Naive B cell (primary cell): Measurements from ENCODE around the gene PLA2G2A. TPM values are rescaled to one million over a fixed set of nuclear protein-coding genes. Genes with fewer than 3 reads are reported as not detected.

Experiments used
- ATAC-seq, 2 donors: fragments of 150-1000 bp; cut with Tn5 transposase; 2 replicates each; pipeline ENCODE4 v1.10.0; 2021; ENCODE audit warnings: low read depth in 2 of 2, mild to moderate bottlenecking in 2 of 2, moderate library complexity in 2 of 2
- DNase-seq: peaks from one replicate; pipeline ENCODE4 v3.0.0; 2022
- H3K27ac Mint-ChIP-seq, 6 donors: one replicate each; pipeline ENCODE4 v1.8.0; 2020 to 2022; ENCODE audit warnings: mild to moderate bottlenecking in 6 of 6, mixed read lengths in 6 of 6, moderate library complexity in 5 of 6, inconsistent platforms in 2 of 6
- H3K27me3 Mint-ChIP-seq, 3 donors: one replicate each; pipeline ENCODE4 v1.8.0; 2021 to 2022; ENCODE audit warnings: mixed read lengths in 3 of 3, mild to moderate bottlenecking in 1 of 3
- H3K36me3 Mint-ChIP-seq, 2 donors: one replicate each; pipeline ENCODE4 v1.8.0; 2020 to 2022; ENCODE audit warnings: mixed read lengths in 2 of 2, inconsistent platforms in 1 of 2, mild to moderate bottlenecking in 1 of 2
- H3K4me1 Mint-ChIP-seq, 3 donors: one replicate each; pipeline ENCODE4 v1.8.0; 2020 to 2022; ENCODE audit warnings: mixed read lengths in 3 of 3, inconsistent platforms in 1 of 3, mild to moderate bottlenecking in 1 of 3, moderate library complexity in 1 of 3
- H3K4me3 Mint-ChIP-seq, 8 donors: one replicate each; pipeline ENCODE4 v1.8.0; 2020 to 2022; ENCODE audit warnings: mild to moderate bottlenecking in 8 of 8, mixed read lengths in 8 of 8, moderate library complexity in 8 of 8, inconsistent platforms in 2 of 8
- H3K9me3 Mint-ChIP-seq, 7 donors: one replicate each; pipeline ENCODE4 v1.8.0; 2020 to 2022; ENCODE audit warnings: mixed read lengths in 7 of 7, mild to moderate bottlenecking in 5 of 7, inconsistent platforms in 2 of 7, moderate library complexity in 1 of 7
- polyA plus RNA-seq, 6 donors: library from polyadenylated mRNA; unstranded; fragments of 300-500 nt; fragmentation: Illumina TruSeq; gene quantifications; one replicate each; pipeline ENCODE4 v1.2.3, GENCODE V29; 2021; ENCODE audit warnings: low read depth in 6 of 6

PLA2G2A gene
- polyA plus RNA-seq, 6 donors from 2014 or later: not detected

DNA sequence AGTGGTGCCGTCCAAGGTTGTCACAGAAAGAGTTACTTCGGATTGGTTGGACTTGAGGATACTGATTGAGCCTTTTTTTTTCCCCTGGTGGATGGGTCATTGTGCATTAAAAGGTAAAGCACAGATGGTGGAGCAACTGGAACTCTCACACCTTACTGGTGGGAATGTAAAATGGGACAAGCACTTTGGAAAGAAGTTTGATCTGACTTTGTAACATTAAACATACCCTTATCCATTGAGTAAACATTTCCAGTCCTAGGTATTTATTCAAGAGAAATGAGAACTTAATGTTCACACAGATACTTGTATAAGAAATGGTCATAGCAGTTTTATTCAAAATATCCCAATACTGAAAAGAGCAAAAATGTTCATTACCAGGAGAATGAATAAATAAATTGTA, 14.9 kb downstream of the PLA2G2A start:
- peaks cover 41 to 66% (median 54%) of the 10 kb centered on the region in 3 donors for H3K27me3 Mint-ChIP-seq
- no peak overlapping the region for H3K4me3 Mint-ChIP-seq
- H3K4me1 Mint-ChIP-seq: peaks cover 9 to 15% (median 10%) of the 10 kb centered on the region in 3 donors
- ATAC-seq (no peak), DNase-seq (no peak)
- H3K27ac Mint-ChIP-seq: no peak overlapping the region
- H3K9me3 Mint-ChIP-seq: peaks cover 3 to 22% (median 8%) of the 10 kb centered on the region in 7 donors
- H3K36me3 Mint-ChIP-seq: peaks cover 0 to 25% of the 10 kb centered on the region in 2 donors

DNA sequence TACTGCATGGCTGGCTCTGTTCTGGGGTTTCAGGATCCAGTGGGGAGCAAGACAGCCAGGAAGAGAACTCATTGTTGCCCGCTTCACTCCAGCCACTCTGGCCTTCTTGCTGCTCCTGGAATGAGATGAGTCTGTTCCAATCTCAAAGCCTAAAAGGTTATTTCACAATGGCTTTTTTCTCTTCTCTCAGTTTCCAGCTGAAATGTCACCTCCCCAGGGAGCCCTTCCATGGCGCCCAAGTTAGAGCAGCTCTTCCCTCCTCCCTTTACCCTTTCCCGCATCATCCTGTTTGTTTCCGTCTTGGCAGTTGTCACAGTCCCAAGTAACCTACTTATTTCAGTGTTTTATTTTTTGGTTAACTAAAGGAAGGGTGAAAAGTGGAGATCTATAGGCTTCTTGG, 15.8 kb downstream of the PLA2G2A start:
- Mint-ChIP-seq H3K9me3 (peaks cover 3 to 22% (median 8%) of the 10 kb centered on the region in 7 donors), H3K27me3 (peaks cover 38 to 61% (median 51%) of the 10 kb centered on the region in 3 donors), H3K27ac (peak overlapping the region in 1 of 6 donors; percentile 47), H3K4me1 (peaks cover 9 to 15% (median 10%) of the 10 kb centered on the region in 3 donors), H3K36me3 (peaks cover 0 to 25% of the 10 kb centered on the region in 2 donors), H3K4me3 (no peak overlapping the region)
- DNase-seq (no peak), ATAC-seq (no peak)

DNA sequence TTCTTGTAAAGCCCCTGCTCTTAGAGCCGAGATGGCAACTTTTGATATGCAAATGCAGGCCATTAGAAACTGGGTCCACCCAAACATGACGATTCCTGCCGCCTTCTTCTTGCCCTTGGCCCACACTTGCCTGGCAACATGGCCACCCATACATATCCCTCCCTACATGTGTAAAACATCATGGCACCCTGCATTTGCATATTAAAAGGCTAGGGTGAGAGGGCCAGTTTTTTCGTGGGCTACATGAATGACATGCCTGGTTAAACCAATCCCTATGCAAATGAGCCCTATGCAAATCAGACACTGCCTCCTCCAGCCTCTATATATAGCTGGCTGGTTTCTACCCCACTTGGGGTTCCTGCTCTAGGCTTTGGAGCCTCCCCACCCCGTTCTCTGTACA, 18.8 kb downstream of the PLA2G2A start:
- H3K4me1 Mint-ChIP-seq: peaks cover 9 to 15% (median 13%) of the 10 kb centered on the region in 3 donors
- H3K4me3 Mint-ChIP-seq: peak overlapping the region in 1 of 8 donors; percentile 42
- H3K9me3 Mint-ChIP-seq: peaks cover 2 to 22% (median 8%) of the 10 kb centered on the region in 7 donors
- peaks cover 0 to 25% of the 10 kb centered on the region in 2 donors for H3K36me3 Mint-ChIP-seq
- H3K27ac Mint-ChIP-seq: peak overlapping the region in 1 of 6 donors; percentile 84
- ATAC-seq (peak; percentile 44 to 56), DNase-seq (no peak)
- peaks cover 40 to 61% (median 49%) of the 10 kb centered on the region in 3 donors for H3K27me3 Mint-ChIP-seq

DNA sequence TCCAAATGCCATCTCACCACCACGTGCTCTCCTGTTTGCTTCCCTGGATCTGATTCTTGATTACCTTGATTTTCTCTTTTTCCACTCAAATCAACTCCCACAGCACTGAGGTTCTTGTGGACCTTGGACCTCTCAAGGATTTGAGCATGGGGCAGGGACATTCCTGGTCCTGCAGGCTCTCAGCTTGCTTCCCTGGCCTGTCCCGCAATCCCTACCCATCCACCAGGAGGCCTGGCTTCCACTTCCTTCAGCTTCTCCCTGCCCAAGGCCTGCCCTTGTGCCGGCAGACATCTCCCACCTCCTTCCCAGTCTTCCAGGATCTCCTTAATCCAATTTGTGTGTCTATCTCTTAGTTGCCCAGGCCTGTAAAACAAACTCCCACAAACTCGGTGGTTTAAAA, 21.6 kb downstream of the PLA2G2A start:
- H3K9me3 Mint-ChIP-seq: peaks cover 6 to 26% (median 10%) of the 10 kb centered on the region in 7 donors
- H3K36me3 Mint-ChIP-seq: peaks cover 4 to 21% of the 10 kb centered on the region in 2 donors
- peaks cover 9 to 15% (median 10%) of the 10 kb centered on the region in 3 donors for H3K4me1 Mint-ChIP-seq
- ATAC-seq: no peak
- H3K27ac Mint-ChIP-seq: no peak overlapping the region
- H3K4me3 Mint-ChIP-seq: no peak overlapping the region
- no peak for DNase-seq
- H3K27me3 Mint-ChIP-seq: peaks cover 33 to 59% (median 48%) of the 10 kb centered on the region in 3 donors

DNA sequence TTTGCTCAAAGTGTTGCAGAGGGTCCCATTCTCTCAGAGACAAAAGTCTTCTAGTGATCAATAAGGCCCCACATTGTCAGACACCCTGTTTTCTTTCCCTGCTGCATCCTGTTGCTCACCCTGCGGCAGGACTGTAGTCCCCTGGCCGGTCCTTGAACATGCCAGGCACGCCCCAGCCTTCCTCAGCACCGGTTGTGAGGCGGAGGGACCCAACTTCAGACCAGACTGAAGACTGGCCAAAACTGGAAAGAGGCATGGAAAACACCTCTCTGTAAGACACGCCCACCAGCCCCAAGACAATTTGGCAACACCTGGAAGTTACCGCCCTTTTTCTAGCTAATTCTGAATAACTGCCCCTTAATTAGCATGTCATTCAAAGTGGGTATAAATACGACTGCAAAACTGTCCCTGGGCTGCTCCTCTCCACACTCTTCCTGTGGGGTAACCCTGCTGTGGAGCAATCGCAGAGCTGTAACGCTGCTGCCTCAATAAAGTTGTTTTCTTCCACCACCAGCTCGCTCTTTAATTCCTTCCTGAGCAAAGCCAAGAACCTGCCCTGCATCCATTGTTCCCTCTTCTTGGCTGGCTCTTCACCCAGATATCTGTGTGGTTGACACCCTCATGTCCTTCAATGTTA, 23.8 kb downstream of the PLA2G2A start:
- H3K27me3 Mint-ChIP-seq: peaks cover 27 to 55% (median 49%) of the 10 kb centered on the region in 3 donors
- ATAC-seq (no peak), DNase-seq (no peak)
- peaks cover 4 to 16% of the 10 kb centered on the region in 2 donors for H3K36me3 Mint-ChIP-seq
- H3K27ac Mint-ChIP-seq: no peak overlapping the region
- H3K4me1 Mint-ChIP-seq: peaks cover 4 to 6% (median 6%) of the 10 kb centered on the region in 3 donors
- peaks cover 3 to 24% (median 6%) of the 10 kb centered on the region in 7 donors for H3K9me3 Mint-ChIP-seq
- no peak overlapping the region for H3K4me3 Mint-ChIP-seq

DNA sequence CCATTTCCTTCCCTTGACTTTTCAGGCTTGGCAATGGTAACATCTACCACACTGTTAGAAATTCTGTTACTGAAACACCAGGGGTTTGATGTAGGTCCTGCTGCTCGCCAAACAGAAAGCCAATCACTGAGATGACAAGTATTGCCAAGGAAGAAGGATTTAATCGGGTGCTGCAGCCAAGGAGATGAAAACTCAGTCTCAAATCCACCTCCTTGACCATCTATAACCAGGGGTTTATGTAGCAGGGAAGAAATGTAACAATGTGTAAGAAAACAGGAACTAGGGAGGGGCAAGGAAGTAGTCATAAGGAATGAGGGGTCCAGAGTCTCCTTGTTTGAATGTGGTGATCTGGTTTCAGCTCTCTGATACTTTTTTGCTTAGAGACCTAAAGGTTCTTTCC, 25.4 kb downstream of the PLA2G2A start:
- Mint-ChIP-seq H3K27ac (no peak overlapping the region), H3K27me3 (peaks cover 28 to 62% (median 49%) of the 10 kb centered on the region in 3 donors), H3K9me3 (peaks cover 3 to 24% (median 6%) of the 10 kb centered on the region in 7 donors), H3K4me3 (no peak overlapping the region), H3K4me1 (peaks cover 0 to 3% (median 0%) of the 10 kb centered on the region in 3 donors), H3K36me3 (peaks cover 4 to 16% of the 10 kb centered on the region in 2 donors)
- ATAC-seq (no peak), DNase-seq (no peak)

DNA sequence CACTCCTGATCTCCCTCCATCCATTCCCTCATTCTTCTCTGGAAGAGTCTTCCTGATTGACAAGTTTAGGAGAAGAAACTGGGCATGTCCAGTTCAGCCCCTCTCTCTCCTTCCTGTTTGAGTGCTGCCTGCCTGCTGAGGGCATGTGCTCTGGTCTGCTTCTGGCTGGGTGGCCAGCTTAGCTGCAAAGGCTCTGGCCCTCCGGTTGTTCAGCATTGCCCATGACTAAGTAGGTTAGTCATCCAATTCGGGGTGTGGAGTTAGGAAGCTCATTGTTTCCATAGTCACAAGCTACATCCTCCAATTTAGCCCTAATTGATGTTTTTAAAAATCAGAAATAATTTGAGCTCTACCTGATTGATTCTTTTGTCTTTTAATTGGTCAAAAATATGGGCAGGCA, 30.4 kb downstream of the PLA2G2A start:
- Mint-ChIP-seq H3K4me3 (peak overlapping the region in 1 of 8 donors; percentile 60), H3K9me3 (peaks cover 0 to 16% (median 4%) of the 10 kb centered on the region in 7 donors), H3K36me3 (peaks cover 4 to 16% of the 10 kb centered on the region in 2 donors), H3K27ac (no peak overlapping the region), H3K27me3 (peaks cover 30 to 58% (median 53%) of the 10 kb centered on the region in 3 donors), H3K4me1 (no peaks in the 10 kb centered on the region)
- no peak for ATAC-seq
- DNase-seq: no peak

DNA sequence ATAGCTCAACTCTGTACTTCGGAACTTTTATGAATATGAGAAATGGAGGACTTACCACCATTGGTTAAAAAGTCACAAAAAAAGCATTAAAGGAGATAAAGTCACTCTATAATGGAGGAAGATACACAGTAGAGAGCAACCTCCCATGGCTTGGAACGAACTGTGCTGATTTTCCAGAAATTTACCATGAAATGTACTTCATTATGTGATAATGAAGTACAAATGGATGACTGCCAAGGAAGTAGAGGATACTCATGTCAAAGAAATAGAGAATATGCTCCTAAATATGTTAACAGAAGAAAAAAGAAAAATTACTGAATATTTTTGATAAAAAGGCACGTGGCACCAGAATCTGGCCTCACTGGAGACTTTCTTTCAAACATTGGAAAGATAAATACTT, 32.4 kb downstream of the PLA2G2A start:
- peaks cover 0 to 4% (median 0%) of the 10 kb centered on the region in 7 donors for H3K9me3 Mint-ChIP-seq
- no peak overlapping the region for H3K4me3 Mint-ChIP-seq
- peaks cover 30 to 42% (median 34%) of the 10 kb centered on the region in 3 donors for H3K27me3 Mint-ChIP-seq
- ATAC-seq (no peak), DNase-seq (no peak)
- no peaks in the 10 kb centered on the region for H3K36me3 Mint-ChIP-seq
- H3K4me1 Mint-ChIP-seq: no peaks in the 10 kb centered on the region
- H3K27ac Mint-ChIP-seq: no peak overlapping the region

DNA sequence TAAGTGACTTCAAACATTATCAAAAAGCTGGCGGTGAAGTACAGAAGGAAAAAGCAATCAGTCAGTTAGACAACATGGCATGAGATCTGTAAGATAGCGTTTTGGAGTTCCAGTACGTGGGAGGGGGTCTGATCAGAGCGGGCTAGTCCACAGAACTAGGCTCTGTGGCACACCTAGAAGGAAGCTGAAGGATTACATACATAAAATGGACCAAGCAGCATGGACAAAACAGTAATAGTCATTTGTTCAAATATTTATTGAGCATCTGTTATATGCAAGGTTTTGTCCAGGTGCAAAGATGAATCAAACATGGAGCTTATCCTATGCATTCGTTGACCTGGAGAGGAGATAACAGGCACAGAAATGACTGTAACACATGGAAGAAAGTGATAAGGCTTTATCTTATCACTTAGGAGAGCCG, 33.1 kb downstream of the PLA2G2A start:
- Mint-ChIP-seq H3K4me1 (no peaks in the 10 kb centered on the region), H3K27me3 (peaks cover 30 to 41% (median 30%) of the 10 kb centered on the region in 3 donors), H3K9me3 (peaks cover 0 to 4% (median 0%) of the 10 kb centered on the region in 7 donors), H3K27ac (no peak overlapping the region), H3K36me3 (no peaks in the 10 kb centered on the region), H3K4me3 (no peak overlapping the region)
- DNase-seq (no peak), ATAC-seq (no peak)

DNA sequence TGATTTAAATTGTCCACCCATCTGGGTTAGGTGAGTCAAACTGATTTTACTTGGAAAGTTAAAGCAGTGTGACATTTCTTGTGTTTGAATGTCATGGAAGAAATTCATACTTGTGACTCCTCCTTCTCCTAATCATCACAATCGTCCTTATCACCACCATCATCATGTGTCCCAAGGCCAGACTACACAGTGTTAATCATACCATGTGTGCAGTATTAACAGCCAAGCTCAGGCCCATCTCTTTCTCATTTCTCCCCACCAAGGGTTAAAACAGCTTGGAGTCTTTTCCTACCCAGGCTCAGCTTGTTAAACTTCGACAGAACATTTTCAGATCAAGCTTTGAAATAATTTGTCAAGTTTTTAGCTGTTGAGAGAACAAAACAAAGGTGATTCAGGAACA, 33.5 kb downstream of the PLA2G2A start:
- H3K4me3 Mint-ChIP-seq: no peak overlapping the region
- no peak for DNase-seq
- H3K36me3 Mint-ChIP-seq: no peaks in the 10 kb centered on the region
- H3K27ac Mint-ChIP-seq: no peak overlapping the region
- H3K27me3 Mint-ChIP-seq: peaks cover 30 to 41% (median 35%) of the 10 kb centered on the region in 3 donors
- no peaks in the 10 kb centered on the region for H3K4me1 Mint-ChIP-seq
- peaks cover 0 to 4% (median 0%) of the 10 kb centered on the region in 7 donors for H3K9me3 Mint-ChIP-seq
- ATAC-seq: no peak

DNA sequence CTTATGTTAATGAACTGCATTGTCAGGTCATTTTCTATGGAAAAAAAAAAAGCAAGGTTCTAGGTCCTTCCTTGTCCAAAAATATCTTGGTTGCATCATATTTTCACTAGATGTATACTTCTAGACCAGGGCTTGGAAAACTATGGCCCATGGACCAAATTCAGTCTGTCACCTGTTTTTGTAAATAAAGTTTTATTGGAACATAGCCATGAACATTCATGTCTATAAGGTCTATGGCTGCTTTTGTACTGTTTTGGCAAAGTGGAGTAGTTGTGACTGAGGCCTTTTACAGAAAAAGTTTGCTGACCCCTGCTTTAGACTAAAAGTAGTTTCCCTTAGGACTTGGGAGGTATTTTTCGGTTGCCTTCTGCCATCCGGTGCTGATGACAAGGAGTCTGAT, 36.8 kb downstream of the PLA2G2A start:
- H3K4me1 Mint-ChIP-seq: peaks cover 0 to 3% (median 0%) of the 10 kb centered on the region in 3 donors
- H3K9me3 Mint-ChIP-seq: peaks cover 0 to 4% (median 0%) of the 10 kb centered on the region in 7 donors
- H3K27ac Mint-ChIP-seq: no peak overlapping the region
- no peak for DNase-seq
- no peak for ATAC-seq
- H3K4me3 Mint-ChIP-seq: no peak overlapping the region
- H3K36me3 Mint-ChIP-seq: no peaks in the 10 kb centered on the region
- peaks cover 25 to 35% (median 30%) of the 10 kb centered on the region in 3 donors for H3K27me3 Mint-ChIP-seq

DNA sequence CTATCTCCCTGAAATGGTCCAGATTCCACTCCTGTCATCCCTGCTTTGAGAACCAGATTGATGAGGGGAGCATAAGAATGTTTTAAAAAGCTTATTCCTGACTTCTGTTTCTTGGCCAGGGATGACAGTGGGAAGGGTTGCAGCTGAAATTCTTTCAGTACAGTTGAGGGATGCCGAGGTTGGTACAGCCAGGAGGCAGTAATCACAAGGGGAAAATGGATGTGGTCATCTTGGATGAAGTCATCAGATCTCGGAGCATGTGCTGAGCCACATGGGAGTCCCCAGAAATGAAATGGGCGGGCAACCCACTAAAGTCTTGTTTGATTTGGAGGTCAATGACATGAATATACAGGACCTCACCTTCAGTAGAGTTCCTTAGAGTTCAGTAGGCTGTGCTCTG, 37.3 kb downstream of the PLA2G2A start:
- DNase-seq (no peak), ATAC-seq (no peak)
- H3K4me3 Mint-ChIP-seq: no peak overlapping the region
- H3K27me3 Mint-ChIP-seq: peaks cover 25 to 34% (median 30%) of the 10 kb centered on the region in 3 donors
- H3K9me3 Mint-ChIP-seq: peaks cover 0 to 4% (median 0%) of the 10 kb centered on the region in 7 donors
- H3K4me1 Mint-ChIP-seq: peaks cover 0 to 3% (median 0%) of the 10 kb centered on the region in 3 donors
- no peak overlapping the region for H3K27ac Mint-ChIP-seq
- no peaks in the 10 kb centered on the region for H3K36me3 Mint-ChIP-seq

DNA sequence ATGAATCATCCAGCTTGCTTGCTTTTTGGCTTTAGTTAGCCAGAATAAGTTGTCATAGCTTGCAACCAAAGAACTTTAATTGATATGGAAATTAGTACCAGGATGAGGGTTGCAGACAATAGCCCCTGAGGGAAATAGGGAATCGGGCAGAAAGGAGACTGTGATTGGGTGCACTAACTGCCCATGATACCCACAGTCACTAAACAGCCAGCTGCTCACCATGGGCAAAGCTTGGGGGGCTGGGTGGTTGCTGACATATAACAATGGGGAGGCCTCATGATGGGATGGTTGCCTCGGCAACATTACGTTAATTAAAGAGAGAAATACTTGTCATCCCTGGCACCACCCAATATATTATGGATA, 38.2 kb downstream of the PLA2G2A start:
- no peak overlapping the region for H3K4me3 Mint-ChIP-seq
- peaks cover 0 to 6% (median 2%) of the 10 kb centered on the region in 3 donors for H3K4me1 Mint-ChIP-seq
- no peak for DNase-seq
- no peak overlapping the region for H3K27ac Mint-ChIP-seq
- peaks cover 18 to 26% (median 25%) of the 10 kb centered on the region in 3 donors for H3K27me3 Mint-ChIP-seq
- ATAC-seq: no peak
- H3K36me3 Mint-ChIP-seq: no peaks in the 10 kb centered on the region
- H3K9me3 Mint-ChIP-seq: peaks cover 0 to 4% (median 0%) of the 10 kb centered on the region in 7 donors
